NCI-H82 treated with DMSO at 0.1 percent for 48 hours (cell line): ENCODE measurements around the gene MMS19.
"Not testable (repeated sequence)": the region's sequence is repeated elsewhere in the genome, so short reads cannot be mapped to it uniquely, and the experiment has no call there.

Experiments
- DNase-seq: peaks from one replicate; lab custom pipeline; 2025; ENCODE audit not compliant: unreplicated experiment; lab: John Stamatoyannopoulos, UW

Gene MMS19

GRCh38 chr10:97506199-97506991, 8.2 kb upstream of the MMS19 start:
- DNase-seq: no peak

GRCh38 chr10:97505152-97505551, 6.9 kb upstream of the MMS19 start:
- DNase-seq: no peak

- no peak for DNase-seq
Measured at GRCh38 chr10:97503406-97503805, 5.2 kb upstream of the MMS19 start.

- DNase-seq: no peak
Measured at GRCh38 chr10:97502916-97503315, 4.7 kb upstream of the MMS19 start.

- no peak for DNase-seq
Measured at GRCh38 chr10:97500297-97500575, 2.0 kb upstream of the MMS19 start.

- no peak for DNase-seq
Measured at GRCh38 chr10:97499561-97500296, 1.5 kb upstream of the MMS19 start.

GRCh38 chr10:97498841-97499560, 779 bp upstream of the MMS19 start, which contains the start of gene UBTD1:
Gene UBTD1 (plus strand): TSS chr10:97498924. CDS start chr10:97499204, 280 bp downstream.
- no peak for DNase-seq

- peak; percentile 42 for DNase-seq
Measured at GRCh38 chr10:97497572-97498075, 598 bp downstream of the MMS19 start.

- no peak for DNase-seq
Measured at GRCh38 chr10:97494863-97495506, 3.2 kb downstream of the MMS19 start.

GRCh38 chr10:97494151-97494550, 4.1 kb downstream of the MMS19 start:
- no peak for DNase-seq

GRCh38 chr10:97490592-97490991, 7.6 kb downstream of the MMS19 start:
- no peak for DNase-seq

GRCh38 chr10:97485647-97486281, 12.5 kb downstream of the MMS19 start:
- no peak for DNase-seq

- no peak for DNase-seq
Measured at GRCh38 chr10:97483921-97484320, 14.3 kb downstream of the MMS19 start.

GRCh38 chr10:97483506-97483905, 14.7 kb downstream of the MMS19 start:
- DNase-seq: no peak

- DNase-seq: no peak
Measured at GRCh38 chr10:97482381-97482780, 15.8 kb downstream of the MMS19 start.

- DNase-seq: no peak
Measured at GRCh38 chr10:97481071-97481470, 17.2 kb downstream of the MMS19 start.

GRCh38 chr10:97479939-97480338, 18.3 kb downstream of the MMS19 start:
- DNase-seq: no peak

GRCh38 chr10:97479410-97479809, 18.8 kb downstream of the MMS19 start:
- DNase-seq: not testable (repeated sequence)

GRCh38 chr10:97475936-97476594, 22.2 kb downstream of the MMS19 start:
- DNase-seq: no peak

GRCh38 chr10:97474918-97475317, 23.3 kb downstream of the MMS19 start:
- no peak for DNase-seq
